Activated CD4-positive, CD25-positive, alpha-beta regulatory T cell treated with anti-CD3 and anti-CD28 coated beads, Interleukin-2, amount 50 U/mL, for 24 hours (primary cell): ENCODE measurements around the gene MICU2.
"Not testable (repeated sequence)": the region's sequence is repeated elsewhere in the genome, so short reads cannot be mapped to it uniquely, and the experiment has no call there.

ENCODE experiments used
- ATAC-seq, 2 donors: fragments of 150-1000 bp; cut with Tn5 transposase; one replicate each; pipeline ENCODE4 v1.10.0; 2021; ENCODE audit warnings: mild to moderate bottlenecking in 1 of 2, moderate library complexity in 1 of 2

MICU2 gene

DNA sequence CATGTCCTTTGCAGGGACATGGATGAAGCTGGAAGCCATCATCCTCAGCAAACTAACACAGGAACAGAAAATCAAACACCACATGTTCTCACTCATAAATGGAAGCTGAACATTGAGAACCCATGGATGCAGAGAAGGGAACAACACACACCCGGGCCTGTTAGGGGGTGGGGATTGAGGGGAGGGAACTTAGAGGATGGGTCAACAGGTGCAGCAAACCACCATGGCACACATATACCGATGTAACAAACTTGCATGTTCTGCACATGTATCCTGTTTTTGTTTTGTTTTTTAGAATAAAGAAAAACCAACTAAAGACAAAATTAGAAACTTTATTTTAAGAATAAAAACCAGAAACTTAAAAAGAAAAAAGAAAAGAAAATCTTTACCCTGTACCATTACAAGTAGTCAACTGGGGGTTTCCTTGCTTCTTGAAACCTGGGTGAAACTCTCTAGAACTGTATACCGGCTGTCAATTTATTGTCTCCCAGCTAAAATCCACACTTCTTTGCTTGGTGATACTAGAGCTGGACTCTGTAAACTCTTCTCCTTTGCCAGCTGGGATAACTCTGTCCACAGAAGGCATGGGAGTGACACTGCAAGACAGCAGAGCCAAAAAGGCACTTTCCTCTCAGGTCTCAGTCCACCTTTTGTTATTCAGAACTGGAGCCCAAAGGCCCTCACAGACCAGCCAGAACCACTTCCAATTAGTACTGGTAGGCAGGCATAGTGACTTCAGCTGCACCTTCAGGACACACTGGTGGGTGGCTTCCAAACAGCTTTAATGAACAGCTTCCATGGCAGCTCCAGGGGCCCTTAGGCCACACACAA is 9.0 kb downstream of the MICU2 start:
- ATAC-seq = no peak

DNA sequence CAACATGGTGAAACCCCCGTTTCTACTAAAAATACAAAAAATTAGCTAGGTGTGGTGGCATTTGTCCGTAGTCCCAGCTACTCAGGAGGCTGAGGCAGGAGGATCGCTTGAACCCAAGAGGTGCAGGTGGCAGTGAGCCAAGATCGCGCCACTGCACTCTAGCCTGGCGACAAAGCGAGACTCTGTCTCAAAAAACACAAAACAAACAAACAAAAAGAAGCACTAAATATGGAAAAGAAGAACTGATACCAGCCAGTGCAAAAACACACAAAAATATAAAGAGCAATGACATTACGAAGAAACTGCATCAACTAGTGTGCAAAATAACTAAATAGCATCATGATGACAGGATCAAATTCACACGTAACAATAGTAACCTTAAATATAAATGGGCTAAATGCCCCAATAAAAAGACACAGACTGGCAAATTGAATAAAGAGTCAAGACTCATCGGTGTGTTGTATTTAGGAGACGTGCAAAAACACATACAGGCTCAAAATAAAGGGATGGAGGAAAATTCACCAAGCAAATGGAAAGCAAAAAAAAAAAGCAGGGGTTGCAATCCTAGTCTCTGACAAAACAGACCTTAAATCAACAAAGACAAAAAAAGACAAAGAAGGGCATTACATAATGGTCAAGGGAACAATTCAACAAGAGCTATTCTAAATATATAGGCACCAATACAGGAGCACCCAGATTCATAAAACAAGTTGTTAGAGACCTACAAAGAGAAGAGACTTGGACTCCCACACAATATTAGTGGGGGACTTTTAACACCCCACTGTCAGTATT is 13.1 kb downstream of the MICU2 start:
- not testable (repeated sequence) for ATAC-seq

DNA sequence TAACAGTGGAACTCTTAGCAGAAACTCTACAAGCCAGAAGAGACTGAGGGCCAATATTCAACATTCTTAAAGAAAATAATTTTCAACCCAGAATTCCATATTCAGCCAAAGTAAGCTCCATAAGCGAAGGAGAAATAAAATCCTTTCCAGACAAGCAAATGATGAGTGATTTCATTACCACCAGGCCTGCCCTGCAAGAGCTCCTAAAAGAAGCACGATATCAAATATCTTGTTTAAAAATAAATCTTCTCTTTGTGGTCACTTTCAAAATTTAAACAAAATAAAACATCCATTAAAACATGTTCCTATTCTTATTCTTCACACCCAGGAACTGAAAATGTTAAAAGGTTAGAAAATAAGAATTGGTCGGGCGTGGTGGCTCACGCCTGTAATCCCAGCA is 13.7 kb downstream of the MICU2 start:
- no peak for ATAC-seq

DNA sequence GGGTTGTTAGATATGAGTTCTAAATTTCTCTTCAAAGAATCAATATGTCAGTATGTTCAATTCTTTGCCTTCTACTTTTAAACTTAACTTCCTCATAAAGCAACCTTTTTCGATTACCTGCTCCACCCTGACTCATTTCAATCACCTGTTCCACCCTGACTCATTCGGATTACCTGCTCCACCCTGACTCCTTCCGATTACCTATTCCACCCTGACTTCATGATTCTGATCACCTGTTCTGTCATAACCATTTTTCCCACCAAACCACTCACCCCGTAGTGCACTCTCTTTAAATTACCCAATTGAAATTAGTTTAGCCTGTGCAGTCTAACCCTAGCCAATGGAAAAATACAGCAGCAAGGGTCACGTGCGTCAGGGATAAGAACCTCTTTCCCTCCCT is 14.5 kb downstream of the MICU2 start:
- ATAC-seq = not testable (repeated sequence)

DNA sequence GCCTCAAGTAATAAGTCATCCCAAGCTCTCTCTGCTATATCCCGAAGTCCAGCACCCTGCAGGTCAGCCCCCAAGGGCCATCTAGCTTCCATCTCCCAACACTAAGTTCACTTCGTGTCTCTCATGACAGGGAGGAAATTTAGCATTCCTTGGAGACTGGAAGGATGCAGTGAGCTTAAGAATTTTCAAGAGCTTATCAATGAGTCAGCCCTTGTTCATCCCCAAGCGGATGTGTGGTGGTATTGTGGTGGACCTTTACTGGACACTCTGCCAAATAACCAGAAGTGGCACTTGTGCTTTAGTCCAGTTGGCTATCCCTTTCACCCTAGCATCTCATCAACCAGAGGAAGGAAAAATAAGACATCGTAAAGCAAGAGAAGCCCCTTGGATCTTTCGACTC is 15.6 kb downstream of the MICU2 start:
- ATAC-seq = not testable (repeated sequence)

DNA sequence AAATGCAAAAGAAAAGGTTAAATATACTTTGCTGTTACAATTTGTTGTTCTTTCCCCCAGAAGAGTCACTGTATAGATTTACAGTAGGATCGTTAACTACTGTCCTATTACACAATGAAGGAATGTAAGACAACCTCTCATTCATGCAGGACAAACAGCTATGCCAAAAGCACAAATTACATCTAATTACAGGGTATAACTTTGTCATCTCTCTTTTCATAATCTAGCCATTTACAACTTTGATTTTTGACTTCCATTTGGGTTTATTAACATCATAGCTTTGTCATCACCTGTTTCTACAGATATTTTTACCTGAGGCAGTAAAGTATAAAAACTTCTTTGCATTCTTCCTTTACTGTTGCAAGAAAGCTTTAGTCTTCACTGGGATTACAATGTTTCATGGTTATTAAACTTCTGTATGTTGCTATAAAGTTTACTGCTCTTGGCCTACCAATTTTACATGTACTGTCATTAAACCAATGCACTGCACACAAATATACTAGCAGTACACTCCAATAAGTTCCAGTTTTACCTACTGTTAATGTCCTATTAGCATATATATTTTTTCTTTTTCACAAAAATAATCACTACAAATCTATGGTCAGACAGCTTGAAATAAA is 18.9 kb downstream of the MICU2 start:
- ATAC-seq = no peak

DNA sequence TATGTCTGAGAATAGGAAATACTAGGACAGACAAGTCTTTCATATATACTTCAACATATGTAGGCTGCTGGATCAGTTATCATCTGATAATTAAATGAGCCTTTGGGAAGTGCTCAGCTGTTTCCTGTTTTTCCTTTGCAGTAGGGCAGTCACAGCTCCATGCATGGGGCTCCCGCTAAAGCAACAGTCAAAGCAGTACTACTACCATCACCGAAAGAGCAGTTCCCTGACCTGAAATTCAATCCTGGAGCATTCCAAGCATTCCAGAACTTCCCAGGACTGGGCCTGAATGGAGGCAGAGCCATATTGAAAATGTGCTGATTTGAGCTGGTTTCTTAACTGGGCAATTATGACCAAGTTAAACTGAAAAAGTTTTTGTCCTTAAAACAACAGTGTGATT is 20.5 kb downstream of the MICU2 start:
- no peak for ATAC-seq

DNA sequence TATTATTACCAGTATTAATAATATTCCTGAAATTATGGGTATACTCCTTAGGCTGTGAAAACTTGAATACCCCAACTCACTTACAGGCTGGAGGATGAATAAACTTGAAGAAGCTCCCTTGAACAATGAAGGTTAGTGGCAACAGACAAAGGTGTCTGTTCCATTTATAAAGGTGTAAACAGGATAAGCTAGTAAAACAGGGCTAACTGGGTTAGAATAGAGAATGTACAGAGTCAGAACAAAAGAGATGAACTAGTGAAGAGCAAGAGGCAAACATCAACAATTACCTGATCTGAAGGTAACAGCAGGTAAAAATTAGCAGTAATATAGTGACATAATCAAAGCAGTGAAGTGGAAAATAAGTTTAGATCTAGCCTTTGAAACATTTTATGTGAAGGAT is 23.2 kb downstream of the MICU2 start:
- no peak for ATAC-seq

DNA sequence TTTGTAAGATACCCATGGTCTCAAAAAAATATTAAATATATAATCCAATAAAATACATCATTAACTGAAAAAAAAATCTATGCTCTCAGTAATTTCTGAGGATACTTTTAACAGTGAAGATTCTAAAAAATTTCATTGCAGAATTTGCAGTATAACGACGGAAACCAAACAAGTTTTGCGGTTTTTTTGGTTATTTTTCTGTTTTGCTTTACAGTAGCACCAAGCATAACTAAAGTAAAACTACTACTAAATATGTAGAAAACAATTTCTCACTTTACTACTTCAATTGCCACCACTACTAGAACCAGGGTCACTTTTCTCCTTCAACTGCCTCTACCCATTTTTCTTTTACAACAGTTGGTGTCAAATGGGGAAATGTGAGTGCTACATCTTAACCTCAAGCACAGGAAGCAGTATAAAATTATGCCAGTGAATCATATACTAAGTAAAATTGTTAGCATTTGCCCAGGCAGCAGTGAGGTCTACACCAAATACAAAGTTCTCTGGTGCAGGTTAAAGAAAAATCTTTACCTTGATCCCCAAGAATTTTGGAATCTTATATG is 24.1 kb downstream of the MICU2 start:
- peak; percentile 75 to 83 for ATAC-seq

DNA sequence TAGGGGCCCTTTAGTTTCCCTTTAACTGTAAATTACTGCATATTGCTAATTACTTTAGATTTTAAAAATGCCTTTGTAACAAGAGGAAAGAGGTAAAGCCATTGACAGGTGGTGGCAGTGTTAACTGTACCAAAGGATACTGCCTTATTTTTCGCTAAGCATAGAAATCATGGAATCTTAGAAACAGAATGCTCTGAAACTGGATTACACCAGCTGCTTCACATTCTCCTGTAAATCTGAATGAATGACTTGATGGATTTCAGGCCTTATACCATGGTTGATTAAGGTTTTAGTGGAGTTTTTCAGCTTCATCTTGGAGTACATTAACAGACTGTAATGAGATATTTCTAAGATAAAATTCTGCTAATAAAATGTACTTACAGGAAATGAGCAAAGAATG is 25.2 kb downstream of the MICU2 start:
- no peak for ATAC-seq

DNA sequence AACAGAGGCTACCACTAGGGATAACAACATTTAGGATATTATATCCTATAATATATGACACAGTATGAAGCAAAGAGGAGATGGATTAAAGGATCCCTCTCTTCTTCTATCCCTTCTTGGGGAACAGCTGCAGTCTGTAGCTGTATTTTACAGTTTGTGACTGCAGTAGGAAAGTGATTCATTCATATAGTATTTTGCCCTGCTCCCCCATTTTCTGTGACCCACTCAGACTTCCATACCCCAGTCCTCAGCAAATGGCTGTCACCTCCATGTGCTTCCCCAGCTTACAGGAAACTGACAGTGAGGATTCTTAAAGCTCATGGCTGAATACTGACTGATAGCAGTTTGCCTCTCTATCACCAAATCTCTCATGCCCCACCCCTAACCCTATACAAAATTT is 27.5 kb downstream of the MICU2 start:
- ATAC-seq = peak in 1 of 2 donors; percentile 35

DNA sequence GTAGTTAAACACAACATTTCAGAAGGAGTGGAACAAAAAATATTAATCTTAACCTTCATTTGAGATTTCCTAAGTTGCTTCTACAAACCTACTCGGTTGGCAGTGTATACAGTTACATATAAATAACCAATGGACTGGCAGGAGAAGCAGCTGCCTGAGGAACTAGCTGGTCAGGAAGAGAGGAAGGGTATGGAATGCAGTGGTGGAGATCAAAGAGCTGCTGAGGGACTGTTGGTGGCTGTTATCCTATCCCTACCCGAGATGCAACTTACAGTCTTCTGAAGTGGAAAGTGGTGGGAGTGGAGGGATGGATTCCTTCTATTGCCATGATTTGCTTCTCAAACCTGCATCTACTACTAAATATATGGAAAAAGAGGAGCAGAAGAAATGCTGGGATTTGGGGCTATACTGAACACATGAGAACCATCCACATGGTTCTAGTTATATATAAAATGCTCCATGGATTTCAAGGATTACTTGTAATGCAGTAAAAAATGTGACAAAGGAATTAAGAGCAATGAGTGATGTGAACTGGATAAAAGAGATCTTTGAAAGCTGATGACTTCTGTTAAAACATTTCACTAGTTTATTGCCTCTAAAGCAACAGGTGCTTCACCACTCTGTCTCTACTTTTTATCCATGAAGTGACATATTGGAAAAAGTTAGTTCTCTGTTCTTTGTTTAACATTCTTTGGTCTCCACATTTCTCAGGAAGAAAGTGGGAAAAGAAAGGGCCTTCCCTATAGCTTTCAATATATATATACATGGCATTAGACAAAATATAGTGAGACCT is 29.9 kb downstream of the MICU2 start:
- no peak for ATAC-seq

DNA sequence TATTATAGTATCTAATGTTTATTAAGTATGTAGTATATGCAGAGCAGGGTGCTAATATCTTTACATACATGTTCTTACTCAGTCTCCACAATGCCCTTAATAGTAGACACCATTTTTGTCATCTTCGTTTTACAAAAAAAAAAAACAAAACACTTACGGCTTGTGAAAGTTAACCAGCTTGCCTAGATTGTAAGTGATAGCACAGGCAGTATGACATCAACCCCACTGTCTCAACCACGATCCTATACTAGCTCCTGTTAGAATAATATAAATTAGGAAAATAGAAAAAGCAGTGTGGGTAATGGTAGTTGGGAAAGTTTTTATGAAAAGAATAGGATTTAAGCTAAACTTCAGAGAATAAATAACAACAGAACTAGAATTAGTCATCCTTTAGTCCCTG is 34.3 kb downstream of the MICU2 start:
- no peak for ATAC-seq

DNA sequence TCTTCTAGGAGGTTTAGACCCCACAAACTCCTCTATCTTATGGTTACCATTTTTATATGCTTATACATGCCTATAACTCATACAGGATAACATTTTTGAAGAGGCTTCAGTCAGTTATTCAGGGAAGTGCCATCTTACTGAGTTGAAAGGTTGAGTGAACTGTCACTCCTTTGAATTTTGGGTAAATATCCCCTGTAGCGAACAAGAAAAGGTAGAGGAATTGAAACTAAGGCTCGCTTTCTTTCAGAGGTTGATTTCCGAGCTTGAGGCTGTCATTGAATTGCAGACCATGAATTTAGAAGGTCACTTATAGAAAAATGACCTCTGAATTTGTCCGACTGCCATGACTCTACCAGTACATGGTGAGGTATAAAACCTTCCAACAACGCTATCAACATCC is 35.1 kb downstream of the MICU2 start:
- ATAC-seq = no peak

DNA sequence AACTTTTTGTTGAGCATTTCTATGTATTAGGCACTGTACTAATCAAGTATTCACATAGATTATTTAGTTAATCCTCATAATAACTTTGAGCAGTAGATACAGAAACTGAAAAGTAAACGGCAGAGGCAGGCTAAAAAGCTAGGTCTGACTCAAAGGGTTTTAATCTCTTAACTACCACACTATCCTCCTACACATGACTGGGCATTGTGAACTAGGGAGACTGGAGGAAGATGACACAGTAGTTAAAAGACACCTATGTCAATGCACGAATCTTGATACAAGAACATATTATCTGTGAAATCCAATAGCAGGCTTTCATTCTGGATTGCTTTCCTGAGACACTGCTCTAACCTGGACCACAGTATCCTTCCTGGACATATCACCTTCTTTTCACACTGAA is 36.3 kb downstream of the MICU2 start:
- peak; percentile 63 to 82 for ATAC-seq

DNA sequence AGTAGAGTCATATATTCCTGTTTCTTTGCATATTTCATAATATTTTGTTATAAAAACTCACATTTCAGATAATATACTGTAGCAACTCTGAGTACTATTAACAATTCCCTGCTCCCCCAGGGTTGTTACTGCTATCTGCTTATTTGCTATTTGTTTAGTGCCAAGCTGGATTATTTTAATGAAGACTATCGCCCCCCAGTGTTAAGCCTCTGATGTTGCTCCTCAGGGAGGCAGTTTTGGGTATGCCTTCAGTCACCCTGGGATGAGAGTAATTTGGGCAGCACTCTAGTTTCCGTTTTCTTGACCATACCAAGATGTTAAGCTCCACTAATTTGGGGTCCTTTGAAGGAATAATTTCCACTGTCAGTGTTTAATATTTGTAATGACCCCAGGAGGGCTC is 46.0 kb downstream of the MICU2 start:
- ATAC-seq = no peak

DNA sequence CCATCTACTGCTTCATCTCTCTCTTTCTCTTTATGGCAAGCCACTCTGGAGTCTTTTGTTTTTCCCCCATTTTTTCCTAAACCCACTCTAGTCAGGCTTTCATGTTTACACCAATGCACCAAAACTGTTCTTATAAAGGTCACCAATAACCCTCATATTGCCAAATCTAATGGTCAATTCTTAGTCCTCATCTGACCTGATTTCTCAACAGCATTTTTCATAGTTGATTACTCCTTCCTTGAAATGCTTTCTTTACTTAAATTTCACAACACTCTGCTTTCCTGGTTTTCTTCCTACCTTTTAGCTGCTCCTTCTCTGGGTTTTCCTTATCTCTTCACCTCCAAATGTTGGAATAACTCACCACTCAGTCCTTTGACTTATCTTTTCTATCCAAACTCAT is 47.9 kb downstream of the MICU2 start:
- ATAC-seq = no peak

DNA sequence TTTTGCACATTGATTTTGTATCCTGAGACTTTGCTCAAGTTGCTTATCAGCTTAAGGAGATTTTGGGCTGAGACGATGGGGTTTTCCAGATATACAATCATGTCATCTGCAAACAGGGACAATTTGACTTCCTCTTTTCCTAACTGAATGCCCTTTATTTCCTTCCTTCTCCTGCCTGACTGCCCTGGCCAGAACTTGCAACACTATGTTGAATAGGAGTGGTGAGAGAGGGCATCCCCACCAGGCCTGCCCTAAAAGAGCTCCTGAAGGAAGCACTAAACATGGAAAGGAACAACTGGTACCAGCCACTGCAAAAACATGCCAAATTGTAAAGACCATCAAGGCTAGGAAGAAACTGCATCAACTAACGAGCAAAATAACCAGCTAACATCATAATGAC is 50.7 kb downstream of the MICU2 start:
- not testable (repeated sequence) for ATAC-seq

DNA sequence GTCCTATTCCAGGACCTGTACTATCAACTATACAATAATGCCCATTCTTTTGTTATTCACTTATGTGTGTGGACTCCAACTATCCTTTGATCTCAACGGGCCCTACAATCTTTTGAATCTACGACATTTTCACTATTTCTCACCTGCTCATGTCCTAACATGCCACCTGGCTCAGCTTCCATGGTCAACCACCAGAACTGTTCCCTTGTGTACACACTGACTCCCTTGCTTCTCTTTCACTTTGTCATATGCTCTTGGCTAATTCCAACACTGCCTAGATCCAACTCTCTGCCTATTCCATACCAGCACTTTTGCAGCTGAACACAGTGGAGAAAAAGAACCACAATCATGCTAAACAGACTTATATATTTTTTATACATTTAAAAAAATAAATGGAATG is 53.1 kb downstream of the MICU2 start:
- ATAC-seq = no peak

DNA sequence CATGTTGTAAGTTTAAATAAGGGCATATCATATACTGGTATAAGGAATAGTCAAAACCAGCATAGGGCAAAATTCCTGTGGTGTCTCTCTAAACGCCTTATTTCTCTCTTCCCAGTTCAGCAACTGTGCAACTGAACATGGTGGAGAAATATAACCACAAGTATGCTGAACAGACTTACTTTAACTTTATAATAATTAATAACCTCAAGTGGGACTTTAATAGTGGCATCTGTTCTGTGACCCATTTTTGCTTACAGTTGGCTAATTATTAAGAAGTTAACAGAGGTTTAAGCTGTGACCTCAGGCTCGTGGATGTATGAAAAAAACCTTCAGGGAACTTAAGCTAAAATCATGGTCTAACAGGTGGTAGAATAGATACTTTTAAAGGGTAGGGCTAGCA is 54.3 kb downstream of the MICU2 start:
- ATAC-seq = no peak

DNA sequence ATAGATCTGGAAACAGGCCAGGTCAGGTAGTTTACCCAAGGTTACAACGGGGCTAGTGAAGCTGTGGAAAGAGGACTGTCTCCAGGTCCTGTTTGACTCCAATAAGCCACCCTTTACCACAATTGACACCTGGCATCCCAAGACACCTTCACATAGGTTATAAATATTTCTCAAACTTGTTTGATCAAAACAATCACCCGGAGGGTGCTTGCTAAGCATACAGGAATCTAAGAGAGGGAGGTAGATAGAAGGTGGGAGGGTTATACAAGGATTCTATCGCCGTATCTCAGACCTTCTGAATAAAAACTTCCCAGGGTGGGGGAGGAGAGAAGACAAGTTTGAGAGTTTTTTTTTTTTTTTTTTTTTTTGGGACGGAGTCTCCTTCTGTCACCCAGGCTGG is 55.4 kb downstream of the MICU2 start:
- ATAC-seq = no peak

DNA sequence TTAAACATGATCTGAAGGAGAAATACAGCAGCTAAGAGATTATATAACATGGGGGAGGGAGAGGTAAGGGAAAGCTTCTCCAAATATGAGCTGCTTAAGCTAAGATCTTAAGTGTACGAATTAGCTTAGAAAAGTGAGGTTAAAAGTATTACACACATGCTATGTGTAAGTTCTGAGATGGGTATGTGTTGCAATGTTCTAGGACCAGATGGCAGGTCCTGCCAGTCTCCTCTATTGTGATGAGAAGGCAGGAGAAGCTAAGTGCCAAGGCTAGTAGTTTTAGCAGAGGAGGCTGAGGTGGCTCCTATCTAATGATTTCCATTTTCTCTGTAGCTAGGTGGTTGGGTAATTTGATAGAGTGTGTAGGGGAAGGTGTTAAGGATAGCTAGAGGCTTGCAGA is 57.6 kb downstream of the MICU2 start:
- ATAC-seq = no peak

DNA sequence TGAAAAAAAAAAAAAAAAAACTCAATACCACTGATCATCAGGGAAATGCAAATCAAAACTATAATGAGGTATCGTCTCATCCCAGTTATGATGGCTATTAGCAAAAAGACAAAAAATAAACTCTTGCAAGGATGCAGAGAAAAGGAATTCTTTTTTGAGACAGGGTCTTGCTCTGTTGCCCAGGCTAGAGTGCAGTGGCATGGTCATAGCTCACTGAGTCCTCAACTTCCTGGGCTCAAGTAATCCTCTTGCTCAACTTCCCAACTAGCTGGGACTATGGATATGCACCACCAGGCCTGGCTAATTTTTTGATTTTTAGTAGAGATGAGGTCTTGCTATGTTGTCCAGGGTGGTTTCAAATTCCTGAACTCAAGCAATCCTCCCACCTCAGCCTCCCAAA is 59.5 kb downstream of the MICU2 start:
- no peak for ATAC-seq
